Smooth muscle cell (in vitro differentiated cells): ENCODE data around the gene AUTS2. TPM values are rescaled to one million over a fixed set of nuclear protein-coding genes. Genes with fewer than 3 reads are reported as not detected.

ENCODE experiments used
- DNase-seq: peaks from one replicate; lab custom pipeline; 2025; ENCODE audit not compliant: unreplicated experiment; lab: John Stamatoyannopoulos, UW
- H2AFZ ChIP-seq: fragments of 200-600 bp; sonication (generic); 2 replicates; pipeline ENCODE4 v1.6.0; 2016; ENCODE audit warnings: antibody characterized with exemption, low read depth, mild to moderate bottlenecking
- H3F3A ChIP-seq: fragments of 200-600 bp; sonication (generic); 2 replicates; pipeline ENCODE4 v1.6.0; 2017; ENCODE audit warnings: antibody characterized with exemption, low read depth
- H3K27ac ChIP-seq: fragments of 200-600 bp; sonication (generic); 2 replicates; pipeline ENCODE4 v1.5.1; 2016; ENCODE audit warnings: low read depth, mild to moderate bottlenecking
- H3K27me3 ChIP-seq: fragments of 200-600 bp; sonication (generic); 2 replicates; pipeline ENCODE4 v1.6.1; 2016; ENCODE audit warnings: low read depth, mild to moderate bottlenecking
- H3K36me3 ChIP-seq: fragments of 200-600 bp; sonication (generic); 2 replicates; pipeline ENCODE4 v1.5.1; 2016; ENCODE audit warnings: low read depth
- H3K4me1 ChIP-seq: fragments of 200-600 bp; sonication (generic); 2 replicates; pipeline ENCODE4 v1.5.1; 2016; ENCODE audit warnings: low read depth
- H3K4me2 ChIP-seq: fragments of 200-600 bp; sonication (generic); 2 replicates; pipeline ENCODE4 v1.6.0; 2016; ENCODE audit warnings: mild to moderate bottlenecking
- H3K4me3 ChIP-seq: fragments of 200-600 bp; sonication (generic); 2 replicates; pipeline ENCODE4 v1.5.1; 2016; ENCODE audit warnings: mild to moderate bottlenecking
- H3K79me2 ChIP-seq: fragments of 200-600 bp; sonication (generic); 2 replicates; pipeline ENCODE4 v1.6.0; 2016; ENCODE audit warnings: low read depth, mild to moderate bottlenecking
- H3K9ac ChIP-seq: fragments of 200-600 bp; sonication (generic); 2 replicates; pipeline ENCODE4 v1.6.0; 2016; ENCODE audit warnings: low read depth
- H3K9me3 ChIP-seq: fragments of 200-600 bp; sonication (generic); replicated peaks from 2 replicates; pipeline ENCODE4 v1.5.1; 2016; ENCODE audit warnings: low read depth
- H4K20me1 ChIP-seq: fragments of 200-600 bp; sonication (generic); 2 replicates; pipeline ENCODE4 v1.6.0; 2016; ENCODE audit warnings: low read depth
- WGBS: methylation state at CpG from one replicate; pipeline ENCODE4 v1.1.7; 2016; ENCODE audit warnings: low lambda C conversion rate; 5-methylcytosine and 5-hydroxymethylcytosine counted together
- polyA plus RNA-seq: library from polyadenylated mRNA; unstranded; fragments of >200 nt; fragmentation: Nextera tagmentation; extraction: Ambion mirVana; gene quantifications from 2 replicates; pipeline ENCODE4 v1.2.1, GENCODE V29; 2016
- total RNA-seq: library from RNA; depleted of rRNA; stranded (reverse); fragments of >200 nt; gene quantifications from 2 replicates; pipeline ENCODE4 v1.2.3, GENCODE V29; 2014
- TF ChIP-seq, protein P1 (sequence below): fragments of 200-600 bp; sonication (generic); IDR thresholded peaks from 2 replicates; pipeline ENCODE4 v1.5.1; 2017; ENCODE audit warnings: borderline replicate concordance, mild to moderate bottlenecking, antibody characterized with exemption; ENCODE audit not compliant: insufficient read depth, poor library complexity, severe bottlenecking

Gene AUTS2
- total and polyA plus RNA-seq, 2 experiments from 2014 or later: 6.5 to 8.6 TPM

- H4K20me1 ChIP-seq: peaks cover 60% of the 10 kb centered on the region
- 42% methylated on average over 1 of the region's 1 CpG for WGBS
Observed at GRCh38 chr7:69756235-69756634, 158.0 kb downstream of the AUTS2 start.

DNA sequence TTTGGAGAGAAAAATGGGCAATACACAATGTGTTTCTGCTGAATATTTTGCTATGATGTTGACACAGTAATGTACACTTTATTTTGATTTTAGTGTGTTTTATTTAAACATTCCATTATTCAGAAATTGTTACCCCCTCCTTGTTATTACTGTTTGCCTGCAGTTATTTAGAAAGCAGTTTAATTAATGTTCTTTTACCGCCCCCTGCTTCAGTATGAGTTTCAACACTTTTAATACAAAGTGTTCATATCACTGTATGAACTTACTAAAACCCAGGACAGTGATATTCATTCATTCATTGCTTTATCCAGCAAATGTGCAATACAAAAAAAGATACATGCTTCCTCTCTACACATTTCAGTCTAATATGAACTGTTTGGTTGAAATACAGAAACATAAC, 159.3 kb downstream of the AUTS2 start:
- peaks cover 61% of the 10 kb centered on the region for H4K20me1 ChIP-seq
- H3K9ac ChIP-seq: no peak overlapping the region
- H3K4me1 ChIP-seq: peaks cover 31% of the 10 kb centered on the region
- 92% methylated on average over 1 of the region's 1 CpG for WGBS
- H3K4me3 ChIP-seq: no peak overlapping the region
- no peaks in the 10 kb centered on the region for H3K36me3 ChIP-seq
- no peaks in the 10 kb centered on the region for H3K79me2 ChIP-seq
- no peaks in the 10 kb centered on the region for H3K27me3 ChIP-seq
- H3K27ac ChIP-seq: no peak overlapping the region
- DNase-seq: no peak
- H3F3A ChIP-seq: peaks cover 11% of the 10 kb centered on the region
- no peaks in the 10 kb centered on the region for H3K9me3 ChIP-seq
- no peak overlapping the region for H2AFZ ChIP-seq
- H3K4me2 ChIP-seq: no peak overlapping the region
- TF ChIP-seq, protein P1, sequence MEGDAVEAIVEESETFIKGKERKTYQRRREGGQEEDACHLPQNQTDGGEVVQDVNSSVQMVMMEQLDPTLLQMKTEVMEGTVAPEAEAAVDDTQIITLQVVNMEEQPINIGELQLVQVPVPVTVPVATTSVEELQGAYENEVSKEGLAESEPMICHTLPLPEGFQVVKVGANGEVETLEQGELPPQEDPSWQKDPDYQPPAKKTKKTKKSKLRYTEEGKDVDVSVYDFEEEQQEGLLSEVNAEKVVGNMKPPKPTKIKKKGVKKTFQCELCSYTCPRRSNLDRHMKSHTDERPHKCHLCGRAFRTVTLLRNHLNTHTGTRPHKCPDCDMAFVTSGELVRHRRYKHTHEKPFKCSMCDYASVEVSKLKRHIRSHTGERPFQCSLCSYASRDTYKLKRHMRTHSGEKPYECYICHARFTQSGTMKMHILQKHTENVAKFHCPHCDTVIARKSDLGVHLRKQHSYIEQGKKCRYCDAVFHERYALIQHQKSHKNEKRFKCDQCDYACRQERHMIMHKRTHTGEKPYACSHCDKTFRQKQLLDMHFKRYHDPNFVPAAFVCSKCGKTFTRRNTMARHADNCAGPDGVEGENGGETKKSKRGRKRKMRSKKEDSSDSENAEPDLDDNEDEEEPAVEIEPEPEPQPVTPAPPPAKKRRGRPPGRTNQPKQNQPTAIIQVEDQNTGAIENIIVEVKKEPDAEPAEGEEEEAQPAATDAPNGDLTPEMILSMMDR: no peak

More at GRCh38 chr7:69756235-69756634, 158.0 kb downstream of the AUTS2 start:
- no peaks in the 10 kb centered on the region for H3K36me3 ChIP-seq
- H3K27ac ChIP-seq: no peak overlapping the region
- no peaks in the 10 kb centered on the region for H3K27me3 ChIP-seq
- no peak overlapping the region for H3K4me2 ChIP-seq
- H3F3A ChIP-seq: peaks cover 11% of the 10 kb centered on the region
- peaks cover 31% of the 10 kb centered on the region for H3K4me1 ChIP-seq
- H3K79me2 ChIP-seq: no peaks in the 10 kb centered on the region
- no peak overlapping the region for H3K9ac ChIP-seq
- TF ChIP-seq, protein P1: no peak
- H2AFZ ChIP-seq: no peak overlapping the region
- no peak for DNase-seq
- no peaks in the 10 kb centered on the region for H3K9me3 ChIP-seq
- no peak overlapping the region for H3K4me3 ChIP-seq

DNA sequence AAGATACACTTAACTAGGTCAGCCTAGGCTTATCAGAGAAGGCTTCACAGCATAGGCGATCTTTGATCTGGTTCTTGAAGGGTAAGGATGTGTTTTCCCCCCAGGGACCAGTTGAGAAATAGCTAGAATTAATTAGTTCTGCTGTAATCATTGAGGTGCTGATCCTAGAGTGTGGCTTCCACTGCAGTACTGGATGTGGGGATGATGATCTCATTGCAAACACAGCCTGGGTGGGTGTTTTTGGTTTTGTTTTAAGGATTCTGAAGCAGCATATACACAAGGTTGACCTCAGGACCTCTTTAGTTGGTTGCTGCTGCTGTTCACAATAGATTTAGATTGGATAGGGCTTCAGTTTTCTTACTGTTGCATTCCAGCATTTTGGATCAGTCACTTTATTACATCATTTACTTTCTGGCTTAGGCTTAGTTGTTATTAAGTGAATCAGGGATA, 159.7 kb downstream of the AUTS2 start:
- H2AFZ ChIP-seq: no peak overlapping the region
- no peaks in the 10 kb centered on the region for H3K36me3 ChIP-seq
- no peaks in the 10 kb centered on the region for H3K27me3 ChIP-seq
- no peaks in the 10 kb centered on the region for H3K9me3 ChIP-seq
- H3K4me1 ChIP-seq: peaks cover 31% of the 10 kb centered on the region
- no peak overlapping the region for H3K27ac ChIP-seq
- TF ChIP-seq, protein P1: no peak
- peaks cover 56% of the 10 kb centered on the region for H4K20me1 ChIP-seq
- H3K79me2 ChIP-seq: no peaks in the 10 kb centered on the region
- DNase-seq: no peak
- 21% methylated on average over 1 of the region's 1 CpG for WGBS
- H3K9ac ChIP-seq: no peak overlapping the region
- H3F3A ChIP-seq: peaks cover 11% of the 10 kb centered on the region
- H3K4me2 ChIP-seq: no peak overlapping the region
- H3K4me3 ChIP-seq: no peak overlapping the region

DNA sequence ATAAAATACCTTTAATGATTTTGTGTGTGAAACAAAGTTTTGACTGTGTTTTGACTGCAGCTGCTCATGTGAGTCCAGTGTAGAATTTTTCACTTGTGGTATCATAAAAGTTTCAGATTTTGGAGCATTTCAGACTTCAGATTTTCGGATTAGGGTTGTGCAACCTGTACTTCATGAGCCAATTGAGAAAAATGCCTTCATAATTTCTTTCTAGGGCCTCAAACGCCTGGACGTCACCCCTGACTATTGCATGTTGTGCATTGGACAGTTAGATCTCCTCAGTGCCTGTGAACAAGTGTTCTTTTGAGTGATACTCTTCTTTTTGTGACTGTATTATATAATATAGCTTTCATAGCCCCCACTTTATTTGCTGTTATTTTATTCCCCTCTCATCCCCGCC, 161.1 kb downstream of the AUTS2 start:
- no peak for DNase-seq
- WGBS: 85% methylated on average over 4 of the region's 4 CpGs
- Histone ChIP-seq H3F3A (peaks cover 11% of the 10 kb centered on the region), H3K4me3 (no peak overlapping the region), H3K79me2 (no peaks in the 10 kb centered on the region), H3K9ac (no peak overlapping the region), H3K4me1 (peaks cover 34% of the 10 kb centered on the region), H2AFZ (no peak overlapping the region), H3K27ac (no peak overlapping the region), H3K36me3 (no peaks in the 10 kb centered on the region), H3K9me3 (no peaks in the 10 kb centered on the region), H4K20me1 (peaks cover 49% of the 10 kb centered on the region), H3K27me3 (no peaks in the 10 kb centered on the region), H3K4me2 (no peak overlapping the region)
- TF ChIP-seq, protein P1: no peak
